Measurements from ENCODE around the gene PCDH15. TPM values are rescaled to one million over a fixed set of nuclear protein-coding genes. Genes with fewer than 3 reads are reported as not detected.

Gene PCDH15
- total RNA-seq, 4 donors from 2014 or later, result 0.14 to 0.48 (median 0.37) TPM; not detected in 1

DNA sequence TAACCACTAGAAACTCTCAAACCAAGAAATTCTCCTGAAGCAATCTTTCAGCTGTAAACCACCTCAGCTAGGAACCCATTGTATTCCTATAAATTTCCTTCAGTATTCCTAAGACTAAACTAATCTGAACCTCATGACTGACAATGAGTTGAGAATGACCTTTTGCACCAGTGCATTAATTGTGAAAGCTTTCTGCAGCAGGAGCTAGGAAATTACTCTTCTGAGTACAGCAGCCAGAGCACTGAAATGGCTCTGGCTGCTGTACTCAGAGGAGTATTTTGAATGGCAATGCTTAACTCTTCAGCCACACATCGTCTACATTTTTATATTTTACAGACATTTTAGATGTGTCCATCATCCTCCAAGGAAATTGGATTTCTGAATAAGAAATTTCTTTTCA lies 109.7 kb downstream of the PCDH15 start:
- in situ Hi-C loops (cut with MboI; ENCODE audit: low pct_ligation_motif_present in 1 of 4, low pct_unique_long_range_greater_than_20kb in 1 of 4, low sequenced_read_pairs in 3 of 4) (no loop called here), intact Hi-C loops (cut with DNase I; ENCODE audit: low total_unique reads) (no loop called here)
- no peak for DNase-seq
- 17 to 47% methylated on average over 1 of the region's 1 CpG for WGBS, 2 donors (ENCODE audit: low coverage in 1 of 2)
- no peaks in the 10 kb centered on the region for H3K4me1 ChIP-seq
- no peaks in the 10 kb centered on the region for H3K27me3 ChIP-seq
- H3K9me3 ChIP-seq, result no peaks in the 10 kb centered on the region
- no peaks in the 10 kb centered on the region for H3K36me3 ChIP-seq
- no peak for TF ChIP-seq EP300 (IDR thresholded peaks at IDR 0.05; ENCODE audit: low read depth)
- TF ChIP-seq, protein P1, sequence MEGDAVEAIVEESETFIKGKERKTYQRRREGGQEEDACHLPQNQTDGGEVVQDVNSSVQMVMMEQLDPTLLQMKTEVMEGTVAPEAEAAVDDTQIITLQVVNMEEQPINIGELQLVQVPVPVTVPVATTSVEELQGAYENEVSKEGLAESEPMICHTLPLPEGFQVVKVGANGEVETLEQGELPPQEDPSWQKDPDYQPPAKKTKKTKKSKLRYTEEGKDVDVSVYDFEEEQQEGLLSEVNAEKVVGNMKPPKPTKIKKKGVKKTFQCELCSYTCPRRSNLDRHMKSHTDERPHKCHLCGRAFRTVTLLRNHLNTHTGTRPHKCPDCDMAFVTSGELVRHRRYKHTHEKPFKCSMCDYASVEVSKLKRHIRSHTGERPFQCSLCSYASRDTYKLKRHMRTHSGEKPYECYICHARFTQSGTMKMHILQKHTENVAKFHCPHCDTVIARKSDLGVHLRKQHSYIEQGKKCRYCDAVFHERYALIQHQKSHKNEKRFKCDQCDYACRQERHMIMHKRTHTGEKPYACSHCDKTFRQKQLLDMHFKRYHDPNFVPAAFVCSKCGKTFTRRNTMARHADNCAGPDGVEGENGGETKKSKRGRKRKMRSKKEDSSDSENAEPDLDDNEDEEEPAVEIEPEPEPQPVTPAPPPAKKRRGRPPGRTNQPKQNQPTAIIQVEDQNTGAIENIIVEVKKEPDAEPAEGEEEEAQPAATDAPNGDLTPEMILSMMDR (IDR thresholded peaks at IDR 0.05), result no peak
- no peak for TF ChIP-seq POLR2AphosphoS5 (IDR thresholded peaks at IDR 0.05)
- no peak for TF ChIP-seq POLR2A (IDR thresholded peaks at IDR 0.05)
- H3K4me3 ChIP-seq, result no peak overlapping the region
- no peak overlapping the region for H3K27ac ChIP-seq

GRCh38 chr10:54682554-54682953 lies 118.5 kb downstream of the PCDH15 start:
- Histone ChIP-seq H3K27ac (no peak overlapping the region), H3K9me3 (no peaks in the 10 kb centered on the region), H3K36me3 (no peaks in the 10 kb centered on the region), H3K4me3 (no peak overlapping the region), H3K4me1 (no peaks in the 10 kb centered on the region), H3K27me3 (no peaks in the 10 kb centered on the region)
- DNase-seq, result no peak
- intact Hi-C loops (cut with DNase I; ENCODE audit: low total_unique reads) (no loop called here), in situ Hi-C loops (cut with MboI; ENCODE audit: low pct_ligation_motif_present in 1 of 4, low pct_unique_long_range_greater_than_20kb in 1 of 4, low sequenced_read_pairs in 3 of 4) (no loop called here)
- no peak for TF ChIP-seq EP300 (IDR thresholded peaks at IDR 0.05; ENCODE audit: low read depth)
- TF ChIP-seq POLR2A (IDR thresholded peaks at IDR 0.05), result no peak
- TF ChIP-seq, protein P1 (IDR thresholded peaks at IDR 0.05), result no peak
- no peak for TF ChIP-seq POLR2AphosphoS5 (IDR thresholded peaks at IDR 0.05)
- WGBS, 2 donors (ENCODE audit: low coverage in 1 of 2), result 30 to 50% methylated on average over 1 of the region's 1 CpG

DNA sequence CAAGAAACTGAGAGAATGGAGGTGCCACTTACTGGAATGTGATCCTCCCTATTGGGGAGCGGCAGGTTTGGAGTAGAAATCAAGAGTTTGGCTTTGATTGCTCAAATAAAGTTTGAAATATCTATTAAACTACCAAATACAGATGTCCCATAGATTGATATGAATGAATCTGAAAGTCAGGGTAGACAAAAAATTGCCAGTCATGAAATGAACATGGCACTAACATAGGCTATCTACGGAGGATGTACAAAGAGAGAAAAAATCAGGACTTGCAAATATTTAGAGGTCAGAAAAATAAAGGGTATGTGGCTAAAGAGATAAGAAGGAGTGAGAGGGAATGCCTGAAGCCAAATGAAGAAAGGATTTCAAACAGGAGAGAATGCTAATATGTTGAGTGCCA lies 119.9 kb downstream of the PCDH15 start:
- no peak for TF ChIP-seq EP300 (IDR thresholded peaks at IDR 0.05; ENCODE audit: low read depth)
- intact Hi-C loops (cut with DNase I; ENCODE audit: low total_unique reads) (no loop called here), in situ Hi-C loops (cut with MboI; ENCODE audit: low pct_ligation_motif_present in 1 of 4, low pct_unique_long_range_greater_than_20kb in 1 of 4, low sequenced_read_pairs in 3 of 4) (no loop called here)
- 73 to 83% methylated on average over 2 of the region's 2 CpGs for WGBS, 2 donors (ENCODE audit: low coverage in 1 of 2)
- Histone ChIP-seq H3K36me3 (no peaks in the 10 kb centered on the region), H3K27ac (no peak overlapping the region), H3K9me3 (no peaks in the 10 kb centered on the region), H3K4me1 (no peaks in the 10 kb centered on the region), H3K27me3 (no peaks in the 10 kb centered on the region), H3K4me3 (no peak overlapping the region)
- no peak for DNase-seq

DNA sequence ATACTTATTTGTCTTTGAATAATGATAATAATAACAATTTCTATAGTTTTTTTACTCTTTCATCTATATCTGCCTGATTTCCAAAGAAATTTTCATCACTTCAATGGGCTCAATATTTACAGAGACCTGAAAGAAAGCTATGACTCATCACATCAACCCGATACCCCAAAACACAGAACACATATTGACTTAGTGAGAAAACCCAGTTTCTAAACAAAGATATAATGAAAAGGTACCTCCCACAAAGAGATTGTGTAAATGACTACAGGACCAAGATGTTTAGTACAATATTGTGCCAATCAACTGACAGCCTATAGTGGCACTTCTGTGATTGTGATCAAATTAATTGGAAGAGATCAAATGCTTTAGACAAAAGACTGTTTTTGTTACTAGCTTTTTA lies 133.9 kb downstream of the PCDH15 start:
- no peaks in the 10 kb centered on the region for H3K36me3 ChIP-seq
- 45 to 60% methylated on average over 1 of the region's 1 CpG for WGBS, 2 donors (ENCODE audit: low coverage in 1 of 2)
- H3K4me1 ChIP-seq, result no peaks in the 10 kb centered on the region
- H3K4me3 ChIP-seq, result no peak overlapping the region
- TF ChIP-seq POLR2AphosphoS5 (IDR thresholded peaks at IDR 0.05), result no peak
- no peak for TF ChIP-seq POLR2A (IDR thresholded peaks at IDR 0.05)
- no peak for TF ChIP-seq EP300 (IDR thresholded peaks at IDR 0.05; ENCODE audit: low read depth)
- TF ChIP-seq, protein P1 (IDR thresholded peaks at IDR 0.05), result no peak
- intact Hi-C loops (cut with DNase I; ENCODE audit: low total_unique reads), result loop anchor here (5.0 kb wide), 1 partner anchor 1815 kb away; no protein-coding TSS in a partner anchor
- H3K27me3 ChIP-seq, result no peaks in the 10 kb centered on the region
- H3K27ac ChIP-seq, result no peak overlapping the region
- DNase-seq, result no peak
- in situ Hi-C loops (cut with MboI; ENCODE audit: low pct_ligation_motif_present in 1 of 4, low pct_unique_long_range_greater_than_20kb in 1 of 4, low sequenced_read_pairs in 3 of 4), result no loop called here
- no peaks in the 10 kb centered on the region for H3K9me3 ChIP-seq

GRCh38 chr10:54666192-54666591 lies 134.8 kb downstream of the PCDH15 start:
- no peaks in the 10 kb centered on the region for H3K36me3 ChIP-seq
- DNase-seq, result no peak
- in situ Hi-C loops (cut with MboI; ENCODE audit: low pct_ligation_motif_present in 1 of 4, low pct_unique_long_range_greater_than_20kb in 1 of 4, low sequenced_read_pairs in 3 of 4) (no loop called here), intact Hi-C loops (cut with DNase I; ENCODE audit: low total_unique reads) (loop anchor here (5.0 kb wide), 1 partner anchor 1816 kb away; no protein-coding TSS in a partner anchor)
- H3K27ac ChIP-seq, result no peak overlapping the region
- H3K4me1 ChIP-seq, result no peaks in the 10 kb centered on the region
- H3K4me3 ChIP-seq, result no peak overlapping the region
- TF ChIP-seq POLR2AphosphoS5 (IDR thresholded peaks at IDR 0.05) (no peak), POLR2A (IDR thresholded peaks at IDR 0.05) (no peak), EP300 (IDR thresholded peaks at IDR 0.05; ENCODE audit: low read depth) (no peak)
- TF ChIP-seq, protein P1 (IDR thresholded peaks at IDR 0.05), result no peak
- H3K27me3 ChIP-seq, result no peaks in the 10 kb centered on the region
- H3K9me3 ChIP-seq, result no peaks in the 10 kb centered on the region
